ENCODE data around the gene NUDT17.
"Not testable (repeated sequence)": the region's sequence is repeated elsewhere in the genome, so short reads cannot be mapped to it uniquely, and the experiment has no call there.

The NUDT17 gene

GRCh38 chr1:145845514-145846161 is at the start of gene NUDT17:
Gene NUDT17, plus strand, starts transcription at chr1:145845630. Its CDS starts 11 bp downstream, at chr1:145845641.
- peak; percentile 55 for DNase-seq (ENCODE audit: low read depth)

DNA sequence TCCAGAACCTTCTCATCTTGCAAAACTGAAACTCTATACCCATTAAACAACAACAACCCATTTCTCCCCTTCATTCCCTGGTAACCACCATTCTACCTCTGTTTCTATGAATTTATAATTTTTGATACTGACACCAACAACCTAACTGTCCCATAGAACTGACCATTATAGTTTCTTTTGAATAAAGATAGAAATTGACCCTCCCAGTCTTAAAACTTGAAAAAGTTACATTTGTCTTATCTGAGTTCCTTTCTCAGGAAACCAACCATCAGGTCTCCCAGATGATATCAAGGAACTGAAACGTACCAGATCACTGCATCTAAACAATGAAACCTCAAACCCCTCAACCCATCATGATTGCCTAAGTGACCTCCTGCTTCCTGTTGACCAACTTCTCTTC is 48.7 kb upstream of the NUDT17 start:
- DNase-seq (ENCODE audit: low read depth): no peak

DNA sequence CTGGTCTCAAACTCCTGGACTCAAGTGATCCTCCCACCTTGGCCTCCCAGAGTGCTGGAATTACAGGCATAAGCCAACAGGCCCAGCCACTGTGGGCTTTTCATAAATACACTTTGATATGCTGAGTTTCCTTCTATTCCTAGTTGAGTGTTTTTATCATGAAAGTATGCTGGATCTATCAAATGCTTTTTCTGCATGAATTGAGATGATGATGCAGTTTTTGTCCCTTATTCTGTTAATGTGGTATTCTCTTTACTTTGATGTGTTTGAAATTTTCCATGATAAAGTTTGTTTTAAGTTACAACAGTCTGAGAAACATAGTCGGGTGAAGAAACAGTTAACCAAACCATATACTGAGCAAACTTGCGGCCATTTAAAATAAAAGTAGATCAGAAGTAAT is 45.6 kb upstream of the NUDT17 start:
- no peak for DNase-seq (ENCODE audit: low read depth)

DNA sequence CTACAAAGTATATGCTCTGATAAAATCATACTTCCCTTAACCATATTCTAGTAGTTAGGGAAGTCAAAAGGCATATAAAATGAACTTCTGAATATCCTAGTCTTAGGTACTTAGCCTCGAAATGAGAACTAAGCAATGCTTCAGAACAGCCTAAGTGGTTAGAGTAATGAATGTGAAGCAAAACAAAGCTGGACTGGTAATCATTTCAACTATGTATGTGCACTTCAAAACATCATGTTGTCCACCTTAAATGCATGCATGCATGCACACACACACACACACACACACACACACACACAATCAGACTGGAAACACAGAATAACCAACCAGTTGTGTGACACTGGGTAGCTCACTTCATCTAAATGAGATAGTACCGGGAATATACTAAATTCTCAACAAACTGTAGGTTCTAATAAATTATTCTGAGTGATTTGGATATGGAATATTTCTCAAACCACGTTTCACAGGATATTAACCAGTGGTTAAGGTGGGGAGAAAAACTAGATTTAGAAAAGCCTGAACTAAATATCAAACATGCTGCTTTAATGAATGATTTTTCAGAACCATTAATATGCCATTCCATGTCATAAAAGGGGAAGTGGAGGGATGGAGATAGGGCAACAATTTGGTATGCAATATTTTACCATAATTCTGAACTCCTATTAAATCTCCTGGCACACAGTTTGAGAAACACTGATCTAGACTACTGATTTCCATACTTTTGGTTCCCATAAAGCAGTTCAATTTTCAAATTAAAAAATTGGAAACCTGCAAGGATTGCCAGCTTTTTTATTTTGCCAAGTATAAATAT is 41.0 kb upstream of the NUDT17 start:
- no peak for DNase-seq (ENCODE audit: low read depth)

DNA sequence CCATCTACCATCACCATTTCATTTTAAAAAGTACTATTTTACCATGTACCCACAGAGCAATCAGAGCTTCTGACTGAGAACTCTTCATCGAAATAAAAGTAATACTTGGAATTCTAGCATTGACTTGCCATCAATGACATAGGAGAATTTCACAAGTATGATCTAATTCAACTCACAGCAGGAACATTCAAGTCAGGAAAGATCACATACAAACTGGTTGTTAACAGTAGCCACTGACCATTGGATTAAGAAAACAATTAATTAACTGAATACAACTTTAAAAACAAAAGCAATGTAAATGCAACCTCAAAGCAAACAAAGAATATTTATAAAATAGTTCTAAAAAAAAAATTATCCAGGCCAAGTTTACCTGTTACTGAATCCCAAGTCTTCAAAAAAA is 40.4 kb upstream of the NUDT17 start:
- no peak for DNase-seq (ENCODE audit: low read depth)

- DNase-seq (ENCODE audit: low read depth): no peak
Observed at GRCh38 chr1:145806408-145806807, 39.0 kb upstream of the NUDT17 start.

GRCh38 chr1:145806844-145807243 is 38.6 kb upstream of the NUDT17 start:
- DNase-seq (ENCODE audit: low read depth): no peak

- DNase-seq (ENCODE audit: low read depth): not testable (repeated sequence)
Observed at GRCh38 chr1:145812977-145813810, 32.2 kb upstream of the NUDT17 start.

- not testable (repeated sequence) for DNase-seq (ENCODE audit: low read depth)
Observed at GRCh38 chr1:145818095-145818494, 27.3 kb upstream of the NUDT17 start.

DNA sequence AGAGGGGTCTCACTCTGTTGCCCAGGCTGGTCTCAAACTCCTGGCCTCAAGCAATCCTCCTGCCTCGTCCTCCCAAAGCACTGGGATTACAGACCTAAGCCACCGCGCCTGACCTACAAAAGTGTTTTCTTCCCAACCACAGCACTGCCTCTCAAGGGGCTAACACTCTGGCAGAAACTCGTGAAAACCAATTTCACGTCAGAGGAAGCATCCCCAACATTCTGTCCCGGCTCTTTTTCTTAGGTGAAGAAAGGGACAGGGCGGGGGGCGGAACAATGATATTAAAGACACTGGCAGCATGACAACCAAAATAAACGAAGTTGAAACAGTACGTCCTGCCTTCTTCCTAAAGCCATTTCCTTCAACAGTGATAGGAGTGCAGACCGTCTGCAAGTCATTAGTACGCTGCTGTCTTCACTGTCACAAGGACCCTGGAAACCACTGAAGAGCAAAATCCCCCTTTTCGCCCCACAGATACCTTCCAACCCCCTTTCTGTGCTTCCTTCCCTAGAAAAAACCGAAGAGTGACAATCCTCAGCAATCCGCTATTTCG is 22.6 kb upstream of the NUDT17 start:
- DNase-seq (ENCODE audit: low read depth): not testable (repeated sequence)

GRCh38 chr1:145823565-145824498 is 21.6 kb upstream of the NUDT17 start, which contains the start of the genes POLR3C and RNF115:
Gene POLR3C, plus strand, starts transcription at chr1:145824200. Its CDS starts 1,577 bp downstream, at chr1:145825777.
Gene RNF115, minus strand, starts transcription at chr1:145824095. Its CDS starts 222 bp downstream, at chr1:145823873.
- peak; percentile 56 for DNase-seq (ENCODE audit: low read depth)

DNA sequence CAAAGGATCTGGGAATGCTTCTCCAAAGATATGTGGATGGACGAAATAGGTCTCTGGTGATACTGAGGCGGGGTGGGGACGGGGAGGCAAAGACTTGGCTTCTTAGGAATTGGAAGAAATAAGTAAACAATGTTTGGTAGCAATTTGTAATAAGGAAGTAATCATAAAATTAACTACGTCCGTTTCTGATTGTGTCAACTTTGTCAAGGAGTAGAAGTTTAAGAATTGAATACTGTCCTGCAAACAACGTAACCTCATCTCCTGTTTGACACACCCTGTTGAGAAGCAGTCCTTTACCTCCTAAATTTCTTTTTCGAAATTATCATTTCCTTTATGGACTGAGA is 21.0 kb upstream of the NUDT17 start:
- no peak for DNase-seq (ENCODE audit: low read depth)

- DNase-seq (ENCODE audit: low read depth): no peak
Observed at GRCh38 chr1:145826030-145826429, 19.4 kb upstream of the NUDT17 start.

GRCh38 chr1:145827966-145828365 is 17.5 kb upstream of the NUDT17 start:
- DNase-seq (ENCODE audit: low read depth): no peak

DNA sequence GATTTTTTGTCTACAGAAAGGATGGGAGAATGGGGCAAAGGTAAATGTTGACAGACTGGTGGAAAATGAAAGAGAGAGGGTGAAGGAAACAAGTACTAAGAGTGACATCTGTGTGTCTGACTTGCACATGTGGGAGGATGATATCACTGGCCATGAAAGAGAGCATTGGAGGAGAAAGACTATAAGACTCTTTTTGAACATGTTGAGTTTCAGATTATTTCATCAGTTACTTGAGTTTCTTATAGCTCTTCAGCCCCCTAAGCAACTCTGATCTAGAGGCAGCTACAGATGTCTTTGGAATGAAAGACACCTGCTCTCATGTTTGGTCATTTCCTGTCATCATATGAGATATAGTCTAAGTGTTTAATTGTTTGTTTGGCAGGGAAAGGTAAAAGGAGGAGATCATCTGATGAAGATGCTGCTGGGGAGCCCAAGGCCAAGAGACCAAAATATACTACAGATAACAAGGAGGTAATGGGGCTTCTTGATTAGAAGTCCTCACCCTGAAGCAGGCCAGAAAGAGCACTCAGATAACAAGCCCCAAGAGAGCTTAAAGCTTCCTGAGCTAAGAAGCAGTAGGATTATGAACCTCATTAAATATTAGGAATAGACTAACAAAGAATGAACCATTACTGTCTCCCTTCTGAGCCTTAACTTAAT is 16.9 kb upstream of the NUDT17 start:
- no peak for DNase-seq (ENCODE audit: low read depth)

GRCh38 chr1:145830810-145831209 is 14.6 kb upstream of the NUDT17 start:
- DNase-seq (ENCODE audit: low read depth): not testable (repeated sequence)

DNA sequence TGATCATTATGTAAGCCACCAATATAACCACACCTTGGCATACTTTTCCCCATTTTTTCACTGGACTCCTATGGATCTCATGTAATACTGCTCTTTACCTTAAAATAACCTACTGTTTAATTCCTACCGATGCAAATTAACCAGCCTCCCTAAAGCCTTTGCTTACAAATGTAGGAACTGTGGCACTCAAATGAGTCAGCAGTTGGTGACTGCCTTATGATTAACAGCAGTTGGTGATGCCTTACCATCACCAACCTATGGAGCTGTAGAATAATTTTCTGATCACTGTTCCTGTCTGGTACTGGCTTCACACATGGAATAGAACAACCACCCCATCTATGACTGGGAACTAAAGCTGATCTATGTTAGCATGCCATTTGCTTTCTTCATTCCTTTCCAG is 7.8 kb upstream of the NUDT17 start:
- DNase-seq (ENCODE audit: low read depth): no peak

DNA sequence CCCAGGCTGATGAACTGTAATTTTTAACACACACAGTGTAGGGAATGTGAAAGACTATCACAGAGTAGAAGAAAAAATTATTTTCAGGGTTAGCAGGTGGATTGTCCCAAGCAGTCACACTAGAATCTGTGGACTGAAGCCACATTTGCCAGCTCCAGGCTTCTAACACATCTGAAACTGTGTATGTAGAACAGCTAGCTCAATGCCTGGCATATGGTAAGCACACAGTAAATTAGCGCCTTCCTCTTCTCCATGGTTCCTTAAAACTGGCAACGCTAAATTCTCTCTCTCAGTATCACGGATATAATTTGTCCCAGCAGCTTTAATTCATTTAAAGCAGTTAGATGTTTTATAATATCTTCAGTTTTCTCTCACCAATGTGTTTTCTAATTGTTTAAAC is 2.4 kb upstream of the NUDT17 start:
- DNase-seq (ENCODE audit: low read depth): no peak

GRCh38 chr1:145845144-145845513 is 301 bp upstream of the NUDT17 start:
- DNase-seq (ENCODE audit: low read depth): no peak

- no peak for DNase-seq (ENCODE audit: low read depth)
Observed at GRCh38 chr1:145846201-145846612, 777 bp downstream of the NUDT17 start.

DNA sequence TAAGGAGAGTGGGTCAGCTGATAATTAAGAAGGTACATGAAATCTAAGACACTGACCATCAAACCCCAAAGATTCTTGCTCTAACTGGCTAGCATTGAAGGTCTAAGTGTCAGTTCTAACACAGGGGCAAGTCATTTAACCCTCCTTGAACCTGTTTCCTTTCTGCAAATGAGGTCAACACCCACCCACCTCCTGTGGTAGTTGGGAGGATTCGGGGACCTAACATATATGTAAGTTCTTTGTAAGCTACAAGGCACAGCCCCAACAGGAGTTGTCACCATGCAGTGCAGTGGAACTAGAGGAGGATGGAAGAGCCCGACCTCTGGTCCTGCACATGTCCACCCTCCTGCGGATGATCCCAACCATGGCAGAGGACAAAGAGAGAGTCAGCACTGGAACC is 2.4 kb downstream of the NUDT17 start:
- no peak for DNase-seq (ENCODE audit: low read depth)
